Measurements from ENCODE around the gene RNF4.

RNF4 gene

GRCh38 chr4:2436301-2436700, 32.6 kb upstream of the RNF4 start:
- H3K4me3 ChIP-seq (replicated peaks; ENCODE audit: insufficient read depth, low read length): no peak overlapping the region
- DNase-seq (ENCODE audit: low read depth in 1 of 2, low spot score in 1 of 2): peak in 1 of 2 experiments; percentile 30
- no peak overlapping the region for H3K27ac ChIP-seq (replicated peaks)
- TF ChIP-seq POLR2AphosphoS5 (IDR thresholded peaks at IDR 0.05; ENCODE audit: low read depth): no peak
- no peaks in the 10 kb centered on the region for H3K27me3 ChIP-seq (ENCODE audit: insufficient read depth, poor library complexity, severe bottlenecking)

GRCh38 chr4:2436761-2437474, 32.0 kb upstream of the RNF4 start:
- H3K27ac ChIP-seq (replicated peaks): no peak overlapping the region
- no peak for DNase-seq (ENCODE audit: low read depth in 1 of 2, low spot score in 1 of 2)
- H3K27me3 ChIP-seq (ENCODE audit: insufficient read depth, poor library complexity, severe bottlenecking): no peaks in the 10 kb centered on the region
- no peak overlapping the region for H3K4me3 ChIP-seq (replicated peaks; ENCODE audit: insufficient read depth, low read length)
- TF ChIP-seq GABPA (IDR thresholded peaks at IDR 0.05; ENCODE audit: low read depth): no peak
- TF ChIP-seq SPI1 (IDR thresholded peaks at IDR 0.05; ENCODE audit: borderline replicate concordance, low read depth): no peak
- no peak for TF ChIP-seq CTCF (IDR thresholded peaks at IDR 0.05; ENCODE audit: insufficient read depth, low read length)
- no peak for TF ChIP-seq REST (IDR thresholded peaks at IDR 0.05; ENCODE audit: insufficient replicate concordance, low read depth)
- TF ChIP-seq POLR2AphosphoS5 (IDR thresholded peaks at IDR 0.05; ENCODE audit: low read depth): no peak

- DNase-seq (ENCODE audit: low read depth in 1 of 2, low spot score in 1 of 2): no peak
- TF ChIP-seq SPI1 (IDR thresholded peaks at IDR 0.05; ENCODE audit: borderline replicate concordance, low read depth) (no peak), CTCF (IDR thresholded peaks at IDR 0.05; ENCODE audit: insufficient read depth, low read length) (no peak), GABPA (IDR thresholded peaks at IDR 0.05; ENCODE audit: low read depth) (no peak), POLR2AphosphoS5 (IDR thresholded peaks at IDR 0.05; ENCODE audit: low read depth) (no peak), REST (IDR thresholded peaks at IDR 0.05; ENCODE audit: insufficient replicate concordance, low read depth) (no peak)
- H3K27ac ChIP-seq (replicated peaks): no peak overlapping the region
- no peaks in the 10 kb centered on the region for H3K27me3 ChIP-seq (ENCODE audit: insufficient read depth, poor library complexity, severe bottlenecking)
- no peak overlapping the region for H3K4me3 ChIP-seq (replicated peaks; ENCODE audit: insufficient read depth, low read length)
Observed at GRCh38 chr4:2437475-2438215, 31.3 kb upstream of the RNF4 start.

GRCh38 chr4:2438822-2439718, 29.8 kb upstream of the RNF4 start:
- no peak for TF ChIP-seq CTCF (IDR thresholded peaks at IDR 0.05; ENCODE audit: insufficient read depth, low read length)
- TF ChIP-seq POLR2AphosphoS5 (IDR thresholded peaks at IDR 0.05; ENCODE audit: low read depth): no peak
- TF ChIP-seq SPI1 (IDR thresholded peaks at IDR 0.05; ENCODE audit: borderline replicate concordance, low read depth): no peak
- TF ChIP-seq GABPA (IDR thresholded peaks at IDR 0.05; ENCODE audit: low read depth): no peak
- no peak for TF ChIP-seq REST (IDR thresholded peaks at IDR 0.05; ENCODE audit: insufficient replicate concordance, low read depth)
- H3K27me3 ChIP-seq (ENCODE audit: insufficient read depth, poor library complexity, severe bottlenecking): no peaks in the 10 kb centered on the region
- no peak overlapping the region for H3K4me3 ChIP-seq (replicated peaks; ENCODE audit: insufficient read depth, low read length)
- H3K27ac ChIP-seq (replicated peaks): no peak overlapping the region
- DNase-seq (ENCODE audit: low read depth in 1 of 2, low spot score in 1 of 2): no peak

Data from HL-60 (cell line).